Suprapubic skin (tissue), 4 donors: ENCODE data around the gene GATA3.

Experiments
- EP300 ChIP-seq: sonication (generic); formaldehyde crosslinking; IDR thresholded peaks from one replicate; pipeline ENCODE4 v1.6.1; 2017; ENCODE audit warnings: antibody characterized with exemption
- POLR2A ChIP-seq, 2 donors: fragments of 450-650 bp; IDR thresholded peaks; one replicate each; pipeline ENCODE4 v1.6.1; 2017; ENCODE audit warnings: antibody characterized with exemption in 2 of 2, mild to moderate bottlenecking in 2 of 2, moderate library complexity in 2 of 2
- POLR2AphosphoS5 ChIP-seq, 3 donors: sonication (generic); formaldehyde crosslinking; IDR thresholded peaks; one replicate each; pipeline ENCODE4 v1.6.1; 2017; ENCODE audit warnings: antibody characterized with exemption in 3 of 3
- TF ChIP-seq, protein P1 (sequence below), 2 donors: fragments of 200-600 bp in 1 of 2; fragments of 450-650 bp in 1 of 2; sonication (generic) in 1 of 2; IDR thresholded peaks; one replicate each; pipeline ENCODE4 v1.5.1; 2016 to 2019; ENCODE audit warnings: antibody characterized with exemption in 2 of 2, mild to moderate bottlenecking in 1 of 2, moderate library complexity in 1 of 2

DNA sequence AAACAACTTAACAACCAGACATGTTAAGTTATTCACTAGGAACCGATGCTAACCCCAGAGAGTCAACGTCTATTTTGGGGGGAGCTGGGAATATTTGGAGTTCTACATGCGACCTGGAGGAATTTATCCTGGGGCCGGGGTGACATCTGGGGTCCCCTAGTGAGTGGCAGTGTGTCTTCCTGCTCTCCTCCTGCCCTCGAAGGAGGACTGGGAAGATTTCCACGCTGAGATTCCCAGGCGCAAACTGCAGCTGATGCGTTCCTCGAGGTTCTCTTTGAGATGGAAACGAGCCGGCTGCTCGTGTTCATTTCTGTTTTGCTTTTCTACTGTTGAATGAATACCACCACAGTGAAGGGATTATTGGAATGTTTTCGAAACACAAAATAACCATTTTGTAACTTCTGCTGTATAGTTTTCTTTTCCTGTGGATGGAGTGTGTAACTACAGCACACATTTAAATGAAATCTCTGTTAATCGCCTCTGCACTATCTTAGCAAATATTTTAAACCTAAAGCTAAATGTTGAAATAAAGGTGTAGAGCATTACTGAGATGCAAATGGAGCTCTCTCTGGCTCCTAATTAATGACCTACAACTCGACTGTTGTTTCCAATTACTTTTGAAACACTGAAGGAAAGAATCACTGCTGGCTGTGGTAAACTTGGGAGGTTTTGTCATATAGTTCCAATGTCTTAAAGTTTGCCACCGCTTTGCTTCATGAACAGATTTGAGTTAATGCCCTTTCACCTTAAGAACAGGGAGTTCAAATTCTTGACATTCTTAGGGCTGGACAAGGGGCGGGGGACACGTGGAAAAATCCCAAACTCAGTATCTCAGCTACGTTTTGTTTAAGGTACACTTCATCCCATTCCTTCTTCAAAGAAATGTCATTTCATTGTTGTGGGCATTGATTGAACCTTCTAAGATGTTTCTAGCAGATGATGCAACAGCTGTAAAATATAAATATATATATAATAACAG, 21.1 kb downstream of the GATA3 start:
- TF ChIP-seq, protein P1, sequence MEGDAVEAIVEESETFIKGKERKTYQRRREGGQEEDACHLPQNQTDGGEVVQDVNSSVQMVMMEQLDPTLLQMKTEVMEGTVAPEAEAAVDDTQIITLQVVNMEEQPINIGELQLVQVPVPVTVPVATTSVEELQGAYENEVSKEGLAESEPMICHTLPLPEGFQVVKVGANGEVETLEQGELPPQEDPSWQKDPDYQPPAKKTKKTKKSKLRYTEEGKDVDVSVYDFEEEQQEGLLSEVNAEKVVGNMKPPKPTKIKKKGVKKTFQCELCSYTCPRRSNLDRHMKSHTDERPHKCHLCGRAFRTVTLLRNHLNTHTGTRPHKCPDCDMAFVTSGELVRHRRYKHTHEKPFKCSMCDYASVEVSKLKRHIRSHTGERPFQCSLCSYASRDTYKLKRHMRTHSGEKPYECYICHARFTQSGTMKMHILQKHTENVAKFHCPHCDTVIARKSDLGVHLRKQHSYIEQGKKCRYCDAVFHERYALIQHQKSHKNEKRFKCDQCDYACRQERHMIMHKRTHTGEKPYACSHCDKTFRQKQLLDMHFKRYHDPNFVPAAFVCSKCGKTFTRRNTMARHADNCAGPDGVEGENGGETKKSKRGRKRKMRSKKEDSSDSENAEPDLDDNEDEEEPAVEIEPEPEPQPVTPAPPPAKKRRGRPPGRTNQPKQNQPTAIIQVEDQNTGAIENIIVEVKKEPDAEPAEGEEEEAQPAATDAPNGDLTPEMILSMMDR (IDR thresholded peaks at IDR 0.05), result no peak
- TF ChIP-seq POLR2AphosphoS5 (IDR thresholded peaks at IDR 0.05), result no peak
- no peak for TF ChIP-seq POLR2A (IDR thresholded peaks at IDR 0.05)
- no peak for TF ChIP-seq EP300
